ENCODE data around the gene PHF12. TPM values are rescaled to one million over a fixed set of nuclear protein-coding genes. Genes with fewer than 3 reads are reported as not detected.

PHF12 gene
- polyA plus RNA-seq, 2 of the 4 experiments (the other 2 are of a cell fraction), result 25.3 to 29.9 TPM

- H3K9me3 ChIP-seq, result no peaks in the 10 kb centered on the region
- FAIRE-seq, result no peak
- ChIA-PET CTCF (interaction anchor here (1.0 to 7.3 kb wide), 5 partner anchors 15 to 103 kb away, joined by 3 to 58 read pairs (median 5); no protein-coding TSS in a partner anchor), POLR2A (no interaction called here)
- no peak overlapping the region for H3K4me3 ChIP-seq
- no peak for DNase-seq (ENCODE audit: low read depth in 1 of 2, low spot score in 1 of 2)
- no peak overlapping the region for H3K4me2 ChIP-seq
- ATAC-seq, result no peak
- H3K27ac ChIP-seq, result no peak overlapping the region
- H3K4me1 ChIP-seq, result no peaks in the 10 kb centered on the region
- no peak for TF ChIP-seq E2F6 (IDR thresholded peaks at IDR 0.05; ENCODE audit: borderline replicate concordance, low read depth)
- no peak for TF ChIP-seq HES2 (IDR thresholded peaks at IDR 0.05)
- no peak for TF ChIP-seq EHMT2 (IDR thresholded peaks at IDR 0.05; ENCODE audit: low read depth)
- TF ChIP-seq RAD21 (conservative IDR thresholded peaks at IDR 0.05 in 1 of 2, IDR thresholded peaks at IDR 0.05 in 1 of 2), result no peak
- no peak for TF ChIP-seq NR3C1 (IDR thresholded peaks at IDR 0.05)
- no peak for TF ChIP-seq RNF2 (IDR thresholded peaks at IDR 0.05; ENCODE audit: borderline replicate concordance, low read depth)
- no peak for TF ChIP-seq NFE2L2 (conservative IDR thresholded peaks at IDR 0.05; ENCODE audit: low read length)
- TF ChIP-seq FOSL2 (IDR thresholded peaks at IDR 0.05), result no peak
- TF ChIP-seq FOSL2 (CRISPR knock-in tag; IDR thresholded peaks at IDR 0.05), result no peak
- no peak for TF ChIP-seq HOXB13 (CRISPR knock-in tag; IDR thresholded peaks at IDR 0.05; ENCODE audit: low read depth)
- TF ChIP-seq BCL3 (IDR thresholded peaks at IDR 0.05), result no peak
- TF ChIP-seq MAFK (IDR thresholded peaks at IDR 0.05; ENCODE audit: partially characterized antibody), result no peak
- TF ChIP-seq CBX2 (IDR thresholded peaks at IDR 0.05; ENCODE audit: borderline replicate concordance, low read depth), result no peak
- TF ChIP-seq NPAS2 (CRISPR knock-in tag; IDR thresholded peaks at IDR 0.05; ENCODE audit: borderline replicate concordance), result no peak
- no peak for TF ChIP-seq TFCP2L1 (CRISPR knock-in tag; IDR thresholded peaks at IDR 0.05)
- no peak for TF ChIP-seq RARB (CRISPR knock-in tag; IDR thresholded peaks at IDR 0.05)
- TF ChIP-seq FOSB (CRISPR knock-in tag; IDR thresholded peaks at IDR 0.05), result no peak
- WGBS (ENCODE audit: missing lambda C conversion rate), result 91% methylated on average over 1 of the region's 1 CpG
These were observed 87.4 kb downstream of the PHF12 start for GRCh38 chr17:28863953-28864352.

GRCh38 chr17:28862561-28862960, 88.8 kb downstream of the PHF12 start:
- Histone ChIP-seq H3K4me3 (no peak overlapping the region), H3K27ac (no peak overlapping the region), H3K4me2 (no peak overlapping the region), H3K9me3 (no peaks in the 10 kb centered on the region), H3K4me1 (no peaks in the 10 kb centered on the region)
- DNase-seq (ENCODE audit: low read depth in 1 of 2, low spot score in 1 of 2), result no peak
- ChIA-PET CTCF (interaction anchor here (1.0 to 7.3 kb wide), 8 partner anchors 17 to 136 kb away, joined by 3 to 58 read pairs (median 3); no protein-coding TSS in a partner anchor), POLR2A (no interaction called here)
- TF ChIP-seq FOSL2 (IDR thresholded peaks at IDR 0.05) (no peak), FOSL2 (CRISPR knock-in tag; IDR thresholded peaks at IDR 0.05) (no peak), SREBF2 (IDR thresholded peaks at IDR 0.05) (no peak), ELK1 (IDR thresholded peaks at IDR 0.05; ENCODE audit: low read depth, low read length) (no peak), KDM1A (IDR thresholded peaks at IDR 0.05; ENCODE audit: low read depth) (no peak), ATOH8 (CRISPR knock-in tag; IDR thresholded peaks at IDR 0.05; ENCODE audit: low read depth) (no peak), HDAC2 (IDR thresholded peaks at IDR 0.05) (no peak), E2F6 (IDR thresholded peaks at IDR 0.05; ENCODE audit: borderline replicate concordance, low read depth) (no peak), FOSB (CRISPR knock-in tag; IDR thresholded peaks at IDR 0.05) (no peak), SMC3 (IDR thresholded peaks at IDR 0.05) (no peak), HOXA7 (CRISPR knock-in tag; IDR thresholded peaks at IDR 0.05) (no peak), JUNB (IDR thresholded peaks at IDR 0.05) (no peak), EHF (CRISPR knock-in tag; IDR thresholded peaks at IDR 0.05) (no peak), RCOR1 (IDR thresholded peaks at IDR 0.05; ENCODE audit: low read depth, low read length) (no peak), HMGXB4 (CRISPR knock-in tag; IDR thresholded peaks at IDR 0.05; ENCODE audit: borderline replicate concordance) (no peak), JUN (IDR thresholded peaks at IDR 0.05) (no peak), ZFP36 (IDR thresholded peaks at IDR 0.05; ENCODE audit: borderline replicate concordance, partially characterized antibody) (no peak), ZNF302 (CRISPR knock-in tag; IDR thresholded peaks at IDR 0.05) (no peak)
- no peak for FAIRE-seq
- WGBS (ENCODE audit: missing lambda C conversion rate), result 83% methylated on average over 3 of the region's 3 CpGs
- ATAC-seq, result peak in 1 of 2 experiments; percentile 26; a peak in 1 of 6 replicates

Data from A549 (cell line).